SU-DHL-6 (cell line): ENCODE results near the gene KLK12.

Experiments used
- EZH2phosphoT487 ChIP-seq: fragments of 200-600 bp; sonication (generic), shearing (Covaris generic); conservative IDR thresholded peaks from 2 replicates; pipeline ENCODE4 v1.6.1; 2018; ENCODE audit warnings: mild to moderate bottlenecking, antibody characterized with exemption, low read length, moderate library complexity, mixed read lengths
- TF ChIP-seq, protein P1 (sequence below): fragments of 200-600 bp; sonication (generic); IDR thresholded peaks from one replicate; pipeline ENCODE4 v1.5.1; 2017; ENCODE audit warnings: antibody characterized with exemption, mild to moderate bottlenecking, low read length, moderate library complexity; ENCODE audit not compliant: insufficient read depth, poor library complexity, severe bottlenecking

DNA sequence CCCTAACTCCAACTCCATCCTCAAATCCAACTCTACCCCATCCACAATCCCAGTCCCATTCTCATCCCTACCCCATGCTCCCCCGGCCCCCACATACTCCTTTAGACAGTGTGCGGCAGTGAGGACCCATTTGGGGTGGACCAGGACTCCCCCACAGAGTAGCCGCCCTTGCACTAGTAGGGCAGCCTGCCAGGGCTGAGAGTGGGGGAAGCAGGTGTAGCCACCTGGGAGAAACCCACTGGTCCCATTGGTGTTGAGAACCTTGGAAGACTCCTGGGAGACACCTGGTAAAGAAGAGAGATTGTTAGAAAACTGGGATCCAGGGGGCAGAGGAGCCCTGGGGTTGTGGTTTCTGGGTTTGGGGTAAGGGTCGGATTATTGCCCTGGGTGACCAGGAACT lies 25.5 kb upstream of the KLK12 start:
- TF ChIP-seq, protein P1, sequence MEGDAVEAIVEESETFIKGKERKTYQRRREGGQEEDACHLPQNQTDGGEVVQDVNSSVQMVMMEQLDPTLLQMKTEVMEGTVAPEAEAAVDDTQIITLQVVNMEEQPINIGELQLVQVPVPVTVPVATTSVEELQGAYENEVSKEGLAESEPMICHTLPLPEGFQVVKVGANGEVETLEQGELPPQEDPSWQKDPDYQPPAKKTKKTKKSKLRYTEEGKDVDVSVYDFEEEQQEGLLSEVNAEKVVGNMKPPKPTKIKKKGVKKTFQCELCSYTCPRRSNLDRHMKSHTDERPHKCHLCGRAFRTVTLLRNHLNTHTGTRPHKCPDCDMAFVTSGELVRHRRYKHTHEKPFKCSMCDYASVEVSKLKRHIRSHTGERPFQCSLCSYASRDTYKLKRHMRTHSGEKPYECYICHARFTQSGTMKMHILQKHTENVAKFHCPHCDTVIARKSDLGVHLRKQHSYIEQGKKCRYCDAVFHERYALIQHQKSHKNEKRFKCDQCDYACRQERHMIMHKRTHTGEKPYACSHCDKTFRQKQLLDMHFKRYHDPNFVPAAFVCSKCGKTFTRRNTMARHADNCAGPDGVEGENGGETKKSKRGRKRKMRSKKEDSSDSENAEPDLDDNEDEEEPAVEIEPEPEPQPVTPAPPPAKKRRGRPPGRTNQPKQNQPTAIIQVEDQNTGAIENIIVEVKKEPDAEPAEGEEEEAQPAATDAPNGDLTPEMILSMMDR = no peak
- no peak for TF ChIP-seq EZH2phosphoT487
